ENCODE results near the gene PARP14.

DNA sequence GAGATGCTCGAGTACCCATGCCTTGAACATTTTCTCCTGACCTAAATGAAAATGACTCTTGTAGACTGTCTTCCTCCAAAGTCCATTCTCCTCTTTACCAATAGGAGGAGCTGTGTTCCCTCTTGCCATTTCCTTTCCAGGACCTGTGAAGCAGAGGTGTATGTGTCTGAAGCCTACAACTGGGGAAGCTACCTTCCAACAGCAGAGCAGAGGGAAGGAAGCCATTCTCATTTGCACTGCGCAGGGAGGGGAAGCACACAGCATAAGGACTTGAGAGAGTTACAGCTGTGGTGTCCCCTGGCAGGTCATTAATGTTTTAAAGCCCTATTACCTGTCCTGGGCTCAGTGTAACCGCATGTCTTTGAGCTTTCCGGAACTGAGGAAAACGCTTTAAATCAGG lies 74.3 kb downstream of the PARP14 start:
- no peak for TF ChIP-seq POLR2AphosphoS5 (IDR thresholded peaks at IDR 0.05)
- TF ChIP-seq EZH2 (IDR thresholded peaks at IDR 0.05; ENCODE audit: borderline replicate concordance, insufficient read depth, low read length, poor library complexity, severe bottlenecking), result no peak
- TF ChIP-seq, protein P1, sequence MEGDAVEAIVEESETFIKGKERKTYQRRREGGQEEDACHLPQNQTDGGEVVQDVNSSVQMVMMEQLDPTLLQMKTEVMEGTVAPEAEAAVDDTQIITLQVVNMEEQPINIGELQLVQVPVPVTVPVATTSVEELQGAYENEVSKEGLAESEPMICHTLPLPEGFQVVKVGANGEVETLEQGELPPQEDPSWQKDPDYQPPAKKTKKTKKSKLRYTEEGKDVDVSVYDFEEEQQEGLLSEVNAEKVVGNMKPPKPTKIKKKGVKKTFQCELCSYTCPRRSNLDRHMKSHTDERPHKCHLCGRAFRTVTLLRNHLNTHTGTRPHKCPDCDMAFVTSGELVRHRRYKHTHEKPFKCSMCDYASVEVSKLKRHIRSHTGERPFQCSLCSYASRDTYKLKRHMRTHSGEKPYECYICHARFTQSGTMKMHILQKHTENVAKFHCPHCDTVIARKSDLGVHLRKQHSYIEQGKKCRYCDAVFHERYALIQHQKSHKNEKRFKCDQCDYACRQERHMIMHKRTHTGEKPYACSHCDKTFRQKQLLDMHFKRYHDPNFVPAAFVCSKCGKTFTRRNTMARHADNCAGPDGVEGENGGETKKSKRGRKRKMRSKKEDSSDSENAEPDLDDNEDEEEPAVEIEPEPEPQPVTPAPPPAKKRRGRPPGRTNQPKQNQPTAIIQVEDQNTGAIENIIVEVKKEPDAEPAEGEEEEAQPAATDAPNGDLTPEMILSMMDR (IDR thresholded peaks at IDR 0.05; ENCODE audit: poor library complexity, severe bottlenecking), result no peak
- TF ChIP-seq MXI1 (conservative IDR thresholded peaks at IDR 0.05; ENCODE audit: poor library complexity, severe bottlenecking), result no peak
- TF ChIP-seq, protein P2, sequence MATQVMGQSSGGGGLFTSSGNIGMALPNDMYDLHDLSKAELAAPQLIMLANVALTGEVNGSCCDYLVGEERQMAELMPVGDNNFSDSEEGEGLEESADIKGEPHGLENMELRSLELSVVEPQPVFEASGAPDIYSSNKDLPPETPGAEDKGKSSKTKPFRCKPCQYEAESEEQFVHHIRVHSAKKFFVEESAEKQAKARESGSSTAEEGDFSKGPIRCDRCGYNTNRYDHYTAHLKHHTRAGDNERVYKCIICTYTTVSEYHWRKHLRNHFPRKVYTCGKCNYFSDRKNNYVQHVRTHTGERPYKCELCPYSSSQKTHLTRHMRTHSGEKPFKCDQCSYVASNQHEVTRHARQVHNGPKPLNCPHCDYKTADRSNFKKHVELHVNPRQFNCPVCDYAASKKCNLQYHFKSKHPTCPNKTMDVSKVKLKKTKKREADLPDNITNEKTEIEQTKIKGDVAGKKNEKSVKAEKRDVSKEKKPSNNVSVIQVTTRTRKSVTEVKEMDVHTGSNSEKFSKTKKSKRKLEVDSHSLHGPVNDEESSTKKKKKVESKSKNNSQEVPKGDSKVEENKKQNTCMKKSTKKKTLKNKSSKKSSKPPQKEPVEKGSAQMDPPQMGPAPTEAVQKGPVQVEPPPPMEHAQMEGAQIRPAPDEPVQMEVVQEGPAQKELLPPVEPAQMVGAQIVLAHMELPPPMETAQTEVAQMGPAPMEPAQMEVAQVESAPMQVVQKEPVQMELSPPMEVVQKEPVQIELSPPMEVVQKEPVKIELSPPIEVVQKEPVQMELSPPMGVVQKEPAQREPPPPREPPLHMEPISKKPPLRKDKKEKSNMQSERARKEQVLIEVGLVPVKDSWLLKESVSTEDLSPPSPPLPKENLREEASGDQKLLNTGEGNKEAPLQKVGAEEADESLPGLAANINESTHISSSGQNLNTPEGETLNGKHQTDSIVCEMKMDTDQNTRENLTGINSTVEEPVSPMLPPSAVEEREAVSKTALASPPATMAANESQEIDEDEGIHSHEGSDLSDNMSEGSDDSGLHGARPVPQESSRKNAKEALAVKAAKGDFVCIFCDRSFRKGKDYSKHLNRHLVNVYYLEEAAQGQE (IDR thresholded peaks at IDR 0.05; ENCODE audit: borderline replicate concordance), result no peak
- no peak for TF ChIP-seq EP300 (conservative IDR thresholded peaks at IDR 0.05; ENCODE audit: poor library complexity, severe bottlenecking)
- no peak for TF ChIP-seq TAF1 (IDR thresholded peaks at IDR 0.05; ENCODE audit: low read depth)
- TF ChIP-seq RAD21 (conservative IDR thresholded peaks at IDR 0.05), result no peak

Measured in neural cell (in vitro differentiated cells).